A673 (cell line): ENCODE results near the gene P2RY1.

Experiments
- EZH2 ChIP-seq: fragments of 200-600 bp; sonication (generic); IDR thresholded peaks from 2 replicates; pipeline ENCODE4 v1.6.1; 2017; ENCODE audit warnings: borderline replicate concordance, low read depth, mild to moderate bottlenecking, mixed read lengths, antibody characterized with exemption, low read length; ENCODE audit not compliant: poor library complexity, severe bottlenecking
- TF ChIP-seq, protein P1 (sequence below): fragments of 300-800, 200-600 bp; sonication (generic); conservative IDR thresholded peaks from 2 replicates; pipeline ENCODE4 v1.5.1; 2017; ENCODE audit warnings: low read depth, mild to moderate bottlenecking, antibody characterized with exemption, low read length, moderate library complexity, mixed read lengths

GRCh38 chr3:152786977-152787681 is 47.8 kb upstream of the P2RY1 start:
- TF ChIP-seq, protein P1, sequence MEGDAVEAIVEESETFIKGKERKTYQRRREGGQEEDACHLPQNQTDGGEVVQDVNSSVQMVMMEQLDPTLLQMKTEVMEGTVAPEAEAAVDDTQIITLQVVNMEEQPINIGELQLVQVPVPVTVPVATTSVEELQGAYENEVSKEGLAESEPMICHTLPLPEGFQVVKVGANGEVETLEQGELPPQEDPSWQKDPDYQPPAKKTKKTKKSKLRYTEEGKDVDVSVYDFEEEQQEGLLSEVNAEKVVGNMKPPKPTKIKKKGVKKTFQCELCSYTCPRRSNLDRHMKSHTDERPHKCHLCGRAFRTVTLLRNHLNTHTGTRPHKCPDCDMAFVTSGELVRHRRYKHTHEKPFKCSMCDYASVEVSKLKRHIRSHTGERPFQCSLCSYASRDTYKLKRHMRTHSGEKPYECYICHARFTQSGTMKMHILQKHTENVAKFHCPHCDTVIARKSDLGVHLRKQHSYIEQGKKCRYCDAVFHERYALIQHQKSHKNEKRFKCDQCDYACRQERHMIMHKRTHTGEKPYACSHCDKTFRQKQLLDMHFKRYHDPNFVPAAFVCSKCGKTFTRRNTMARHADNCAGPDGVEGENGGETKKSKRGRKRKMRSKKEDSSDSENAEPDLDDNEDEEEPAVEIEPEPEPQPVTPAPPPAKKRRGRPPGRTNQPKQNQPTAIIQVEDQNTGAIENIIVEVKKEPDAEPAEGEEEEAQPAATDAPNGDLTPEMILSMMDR = no peak
- TF ChIP-seq EZH2 = no peak
